ENCODE results near the gene PNPO.
A peak's percentile ranks its signal among the peaks of the same experiment; 100 is the strongest.

PNPO gene

GRCh38 chr17:47949197-47949759, 7.9 kb downstream of the PNPO start:
- H3K4me3 ChIP-seq (ENCODE audit: low read depth, low read length) = peak overlapping the region; percentile 41
- TF ChIP-seq, protein P1, sequence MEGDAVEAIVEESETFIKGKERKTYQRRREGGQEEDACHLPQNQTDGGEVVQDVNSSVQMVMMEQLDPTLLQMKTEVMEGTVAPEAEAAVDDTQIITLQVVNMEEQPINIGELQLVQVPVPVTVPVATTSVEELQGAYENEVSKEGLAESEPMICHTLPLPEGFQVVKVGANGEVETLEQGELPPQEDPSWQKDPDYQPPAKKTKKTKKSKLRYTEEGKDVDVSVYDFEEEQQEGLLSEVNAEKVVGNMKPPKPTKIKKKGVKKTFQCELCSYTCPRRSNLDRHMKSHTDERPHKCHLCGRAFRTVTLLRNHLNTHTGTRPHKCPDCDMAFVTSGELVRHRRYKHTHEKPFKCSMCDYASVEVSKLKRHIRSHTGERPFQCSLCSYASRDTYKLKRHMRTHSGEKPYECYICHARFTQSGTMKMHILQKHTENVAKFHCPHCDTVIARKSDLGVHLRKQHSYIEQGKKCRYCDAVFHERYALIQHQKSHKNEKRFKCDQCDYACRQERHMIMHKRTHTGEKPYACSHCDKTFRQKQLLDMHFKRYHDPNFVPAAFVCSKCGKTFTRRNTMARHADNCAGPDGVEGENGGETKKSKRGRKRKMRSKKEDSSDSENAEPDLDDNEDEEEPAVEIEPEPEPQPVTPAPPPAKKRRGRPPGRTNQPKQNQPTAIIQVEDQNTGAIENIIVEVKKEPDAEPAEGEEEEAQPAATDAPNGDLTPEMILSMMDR (conservative IDR thresholded peaks at IDR 0.05; ENCODE audit: low read depth, low read length) = peak; percentile 94
- DNase-seq (ENCODE audit: low read depth) = peak; percentile 88

GRCh38 chr17:47949946-47950345, 8.6 kb downstream of the PNPO start:
- H3K4me3 ChIP-seq (ENCODE audit: low read depth, low read length) = no peak overlapping the region
- no peak for DNase-seq (ENCODE audit: low read depth)
- TF ChIP-seq, protein P1 (conservative IDR thresholded peaks at IDR 0.05; ENCODE audit: low read depth, low read length) = no peak

GRCh38 chr17:47950448-47950847, 9.1 kb downstream of the PNPO start:
- H3K4me3 ChIP-seq (ENCODE audit: low read depth, low read length) = no peak overlapping the region
- DNase-seq (ENCODE audit: low read depth) = no peak
- TF ChIP-seq, protein P1 (conservative IDR thresholded peaks at IDR 0.05; ENCODE audit: low read depth, low read length) = no peak

DNA sequence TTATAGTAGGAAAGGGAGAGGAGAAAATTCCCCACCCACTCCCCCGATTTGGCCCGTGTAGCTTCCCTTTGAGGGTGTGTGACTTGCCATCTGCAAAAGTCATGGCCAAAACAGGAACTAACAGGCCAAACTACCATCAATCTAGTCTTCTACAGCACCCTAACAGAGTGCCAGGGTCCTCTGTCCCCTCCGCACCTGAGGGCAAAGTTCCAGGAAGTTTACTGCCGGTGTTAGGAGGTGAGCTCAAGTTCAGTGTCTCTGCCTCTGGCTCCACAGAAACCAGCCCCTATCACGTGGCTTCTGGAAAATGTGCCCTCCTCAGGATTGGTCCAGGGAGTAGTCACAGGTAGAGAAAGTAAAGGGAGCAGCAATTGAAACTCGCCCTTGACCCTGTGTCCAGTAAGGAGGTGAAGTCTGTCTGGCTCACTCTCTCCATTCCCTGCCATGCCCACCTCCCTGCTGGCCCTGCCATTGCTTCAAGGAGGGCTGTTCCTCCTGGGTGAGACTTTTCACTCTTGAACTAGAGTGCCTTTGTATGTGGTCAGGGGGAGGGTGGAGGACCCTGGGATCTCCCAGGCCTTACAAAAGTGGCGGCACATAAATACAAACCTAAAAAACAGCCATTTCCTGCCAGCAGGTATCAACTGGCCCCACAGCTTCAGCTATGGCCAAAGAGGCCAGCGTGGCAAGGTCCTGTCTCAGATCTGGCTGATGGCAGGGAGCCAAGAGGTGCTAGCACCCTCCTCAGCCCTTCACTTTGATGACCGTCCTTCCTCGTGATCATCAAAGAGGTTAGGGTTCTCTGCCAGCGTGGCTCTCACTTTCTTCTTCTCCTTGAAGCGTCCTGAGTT, 11.0 kb downstream of the PNPO start:
- DNase-seq (ENCODE audit: low read depth) = no peak
- TF ChIP-seq, protein P1 (conservative IDR thresholded peaks at IDR 0.05; ENCODE audit: low read depth, low read length) = no peak
- no peak overlapping the region for H3K4me3 ChIP-seq (ENCODE audit: low read depth, low read length)

DNA sequence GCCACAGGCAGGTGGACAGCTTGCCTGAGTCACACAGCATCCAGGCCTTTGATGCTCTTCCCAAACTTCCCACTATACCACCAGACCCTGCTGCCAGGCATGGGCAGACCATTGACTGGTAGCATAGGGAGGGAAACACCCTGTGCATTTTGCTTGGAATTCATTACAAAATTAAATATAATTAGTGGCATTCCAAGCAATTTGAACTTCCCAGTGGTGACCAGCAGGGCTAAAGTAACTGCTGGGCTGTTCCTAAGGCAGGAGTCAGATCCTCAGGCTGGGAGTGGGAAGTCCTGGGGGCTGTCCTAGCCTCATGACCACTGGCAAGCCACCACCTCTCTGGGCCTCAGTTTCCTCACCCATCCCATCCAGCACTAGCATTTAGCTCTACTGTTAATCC, 12.5 kb downstream of the PNPO start:
- TF ChIP-seq, protein P1 (conservative IDR thresholded peaks at IDR 0.05; ENCODE audit: low read depth, low read length) = peak; percentile 31
- H3K4me3 ChIP-seq (ENCODE audit: low read depth, low read length) = no peak overlapping the region
- peak; percentile 12 for DNase-seq (ENCODE audit: low read depth)

DNA sequence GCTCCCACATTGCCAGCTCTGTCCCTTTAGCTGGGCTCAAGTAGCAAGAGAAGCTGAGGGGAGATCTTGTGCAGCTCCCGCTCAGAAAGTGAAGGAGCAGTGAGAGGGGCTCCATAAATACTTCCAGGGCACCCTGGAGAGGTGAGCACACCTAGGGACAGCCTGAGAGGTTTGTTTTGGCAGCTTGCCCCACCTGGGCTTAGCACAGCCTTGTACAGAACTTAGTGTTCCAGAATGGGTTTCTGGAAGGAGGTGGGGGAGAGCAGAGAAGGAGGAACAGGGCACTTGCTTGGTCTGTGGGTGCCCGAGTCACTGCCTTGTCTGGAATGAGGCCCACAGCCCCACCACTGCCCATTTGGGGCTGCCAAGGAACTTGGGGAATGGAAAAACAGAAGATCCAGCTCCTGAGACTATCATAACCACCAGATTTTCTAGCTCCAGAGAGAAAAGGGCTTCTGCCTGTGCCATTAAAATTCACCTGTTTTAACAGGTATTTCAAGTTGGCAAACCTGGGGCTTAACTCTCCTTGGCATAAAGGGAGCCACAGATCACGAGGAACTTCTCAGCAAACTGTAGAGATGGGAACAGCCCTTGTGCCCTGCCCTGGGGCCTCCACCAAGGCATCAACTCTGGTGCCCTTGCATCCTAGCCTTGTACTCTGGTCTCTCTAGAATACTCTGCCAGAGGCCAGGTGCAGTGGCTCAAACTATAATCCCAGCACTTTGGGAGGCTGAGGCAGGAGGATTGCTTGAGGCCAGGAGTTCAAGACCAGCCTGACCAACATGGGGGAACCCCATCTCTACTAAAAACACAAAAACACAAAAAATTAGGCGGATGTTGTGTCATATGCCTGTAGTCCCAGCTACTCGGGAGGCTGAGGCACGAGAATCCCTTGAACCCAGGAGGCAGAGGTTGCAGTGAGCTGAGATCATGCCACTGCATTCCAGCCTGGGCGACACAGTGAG, 14.4 kb downstream of the PNPO start:
- DNase-seq (ENCODE audit: low read depth) = peak; percentile 34
- TF ChIP-seq, protein P1 (conservative IDR thresholded peaks at IDR 0.05; ENCODE audit: low read depth, low read length) = no peak
- no peak overlapping the region for H3K4me3 ChIP-seq (ENCODE audit: low read depth, low read length)

All from choroid plexus epithelial cell (primary cell).